DND-41 (cell line): ENCODE data around the gene OR2L2.

Experiments
- EZH2 ChIP-seq: IDR thresholded peaks from 3 replicates; pipeline ENCODE4 v1.6.1; 2012; ENCODE audit warnings: borderline replicate concordance, low read depth, mild to moderate bottlenecking, moderate library complexity, low read length, inconsistent platforms; ENCODE audit not compliant: severe bottlenecking
- TF ChIP-seq, protein P1 (sequence below): IDR thresholded peaks from 2 replicates; pipeline ENCODE4 v1.5.1; 2012; ENCODE audit warnings: borderline replicate concordance, low read length, moderate library complexity, mild to moderate bottlenecking; ENCODE audit not compliant: poor library complexity, severe bottlenecking; ENCODE audit errors: extremely low read depth

DNA sequence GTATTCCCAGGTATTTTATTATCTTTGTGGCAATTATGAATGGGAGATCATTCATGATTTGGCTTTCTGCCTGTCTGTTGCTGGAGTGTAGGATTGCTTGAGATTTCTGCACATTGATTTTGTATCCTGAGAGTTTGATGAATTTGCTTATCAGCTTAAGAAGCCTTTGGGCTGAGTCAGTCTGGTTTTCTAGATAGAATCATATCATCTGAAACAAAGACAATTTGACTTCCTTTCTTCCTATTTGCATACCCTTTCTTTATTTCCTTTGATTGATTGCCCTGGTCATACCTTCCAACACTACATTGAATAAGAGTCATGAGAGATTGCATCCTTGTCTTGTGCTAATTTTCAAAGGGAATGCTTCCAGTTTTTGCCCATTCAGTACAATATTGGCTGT, 24.8 kb downstream of the OR2L2 start:
- TF ChIP-seq, protein P1, sequence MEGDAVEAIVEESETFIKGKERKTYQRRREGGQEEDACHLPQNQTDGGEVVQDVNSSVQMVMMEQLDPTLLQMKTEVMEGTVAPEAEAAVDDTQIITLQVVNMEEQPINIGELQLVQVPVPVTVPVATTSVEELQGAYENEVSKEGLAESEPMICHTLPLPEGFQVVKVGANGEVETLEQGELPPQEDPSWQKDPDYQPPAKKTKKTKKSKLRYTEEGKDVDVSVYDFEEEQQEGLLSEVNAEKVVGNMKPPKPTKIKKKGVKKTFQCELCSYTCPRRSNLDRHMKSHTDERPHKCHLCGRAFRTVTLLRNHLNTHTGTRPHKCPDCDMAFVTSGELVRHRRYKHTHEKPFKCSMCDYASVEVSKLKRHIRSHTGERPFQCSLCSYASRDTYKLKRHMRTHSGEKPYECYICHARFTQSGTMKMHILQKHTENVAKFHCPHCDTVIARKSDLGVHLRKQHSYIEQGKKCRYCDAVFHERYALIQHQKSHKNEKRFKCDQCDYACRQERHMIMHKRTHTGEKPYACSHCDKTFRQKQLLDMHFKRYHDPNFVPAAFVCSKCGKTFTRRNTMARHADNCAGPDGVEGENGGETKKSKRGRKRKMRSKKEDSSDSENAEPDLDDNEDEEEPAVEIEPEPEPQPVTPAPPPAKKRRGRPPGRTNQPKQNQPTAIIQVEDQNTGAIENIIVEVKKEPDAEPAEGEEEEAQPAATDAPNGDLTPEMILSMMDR: no peak
- no peak for TF ChIP-seq EZH2
